Activated T-cell treated with anti-CD3 and anti-CD28 coated beads, Interleukin-2, amount 50 U/mL, for 72 hours (primary cell): ENCODE results near the gene MTFMT. TPM values are rescaled to one million over a fixed set of nuclear protein-coding genes. Genes with fewer than 3 reads are reported as not detected.
A peak's percentile ranks its signal among the peaks of the same experiment; 100 is the strongest.

ENCODE experiments used
- ATAC-seq, 2 donors: fragments of 150-1000 bp; cut with Tn5 transposase; replicated peaks in 1 of 2; 2 replicates each; pipeline ENCODE4 v1.10.0; 2021; ENCODE audit warnings: moderate library complexity in 2 of 2, mild to moderate bottlenecking in 1 of 2
- DNase-seq, 2 donors: peaks; one replicate each; pipeline ENCODE4 v3.0.0; 2021 to 2022; ENCODE audit warnings: mixed read lengths in 1 of 2
- H3K27ac Mint-ChIP-seq: one replicate; pipeline ENCODE4 v1.8.0; 2022; ENCODE audit warnings: mild to moderate bottlenecking, moderate library complexity, mixed read lengths
- H3K27me3 Mint-ChIP-seq: one replicate; pipeline ENCODE4 v1.8.0; 2022; ENCODE audit warnings: low read depth, mixed read lengths
- H3K36me3 Mint-ChIP-seq, 2 donors: one replicate each; pipeline ENCODE4 v1.8.0; 2022; ENCODE audit warnings: mixed read lengths in 2 of 2, mild to moderate bottlenecking in 1 of 2; ENCODE audit not compliant: insufficient read depth in 2 of 2
- H3K4me1 Mint-ChIP-seq: one replicate; pipeline ENCODE4 v1.8.0; 2022; ENCODE audit warnings: low read depth, mixed read lengths
- H3K4me3 Mint-ChIP-seq, 2 donors: one replicate each; pipeline ENCODE4 v1.8.0; 2022; ENCODE audit warnings: mild to moderate bottlenecking in 2 of 2, mixed read lengths in 2 of 2, moderate library complexity in 2 of 2
- H3K9me3 Mint-ChIP-seq, 2 donors: one replicate each; pipeline ENCODE4 v1.8.0; 2022; ENCODE audit warnings: mixed read lengths in 2 of 2
- total RNA-seq, 2 donors: library from RNA; stranded (reverse); gene quantifications; one replicate each; pipeline ENCODE4 v1.2.3, GENCODE V29; 2022

Gene MTFMT
- total RNA-seq, 2 donors from 2014 or later, result 12.9 to 18.2 TPM

GRCh38 chr15:65041787-65042186, 12.3 kb upstream of the MTFMT start:
- no peak overlapping the region for H3K27ac Mint-ChIP-seq
- DNase-seq (no peak), ATAC-seq (no peak)
- H3K4me3 Mint-ChIP-seq, result no peak overlapping the region
- no peaks in the 10 kb centered on the region for H3K36me3 Mint-ChIP-seq
- H3K9me3 Mint-ChIP-seq, result no peaks in the 10 kb centered on the region
- peaks cover 6% of the 10 kb centered on the region for H3K4me1 Mint-ChIP-seq
- H3K27me3 Mint-ChIP-seq, result no peaks in the 10 kb centered on the region

- no peak for ATAC-seq
Observed at GRCh38 chr15:65040461-65040860, 11.0 kb upstream of the MTFMT start.

GRCh38 chr15:65038836-65039235, 9.4 kb upstream of the MTFMT start:
- no peak overlapping the region for H3K27ac Mint-ChIP-seq
- H3K4me1 Mint-ChIP-seq, result peaks cover 6% of the 10 kb centered on the region
- H3K27me3 Mint-ChIP-seq, result no peaks in the 10 kb centered on the region
- DNase-seq (no peak), ATAC-seq (no peak)
- no peak overlapping the region for H3K4me3 Mint-ChIP-seq
- no peaks in the 10 kb centered on the region for H3K9me3 Mint-ChIP-seq
- no peaks in the 10 kb centered on the region for H3K36me3 Mint-ChIP-seq

More at GRCh38 chr15:65040461-65040860, 11.0 kb upstream of the MTFMT start:
- Mint-ChIP-seq H3K4me3 (no peak overlapping the region), H3K27ac (no peak overlapping the region), H3K36me3 (no peaks in the 10 kb centered on the region), H3K27me3 (no peaks in the 10 kb centered on the region), H3K9me3 (no peaks in the 10 kb centered on the region), H3K4me1 (peaks cover 6% of the 10 kb centered on the region)
- DNase-seq, result no peak

- ATAC-seq (no peak), DNase-seq (no peak)
- no peak overlapping the region for H3K4me3 Mint-ChIP-seq
- H3K36me3 Mint-ChIP-seq, result no peaks in the 10 kb centered on the region
- H3K27ac Mint-ChIP-seq, result no peak overlapping the region
- H3K9me3 Mint-ChIP-seq, result no peaks in the 10 kb centered on the region
- H3K27me3 Mint-ChIP-seq, result no peaks in the 10 kb centered on the region
- peaks cover 9% of the 10 kb centered on the region for H3K4me1 Mint-ChIP-seq
Observed at GRCh38 chr15:65038428-65038827, 9.0 kb upstream of the MTFMT start.

GRCh38 chr15:65037309-65037708, 7.9 kb upstream of the MTFMT start:
- no peak overlapping the region for H3K27ac Mint-ChIP-seq
- H3K9me3 Mint-ChIP-seq, result no peaks in the 10 kb centered on the region
- DNase-seq (no peak), ATAC-seq (no peak)
- no peaks in the 10 kb centered on the region for H3K36me3 Mint-ChIP-seq
- H3K4me1 Mint-ChIP-seq, result peaks cover 14% of the 10 kb centered on the region
- H3K27me3 Mint-ChIP-seq, result peaks cover 3% of the 10 kb centered on the region
- H3K4me3 Mint-ChIP-seq, result no peak overlapping the region

- ATAC-seq (no peak), DNase-seq (no peak)
- Mint-ChIP-seq H3K27ac (no peak overlapping the region), H3K4me3 (no peak overlapping the region), H3K4me1 (peaks cover 14% of the 10 kb centered on the region), H3K9me3 (no peaks in the 10 kb centered on the region), H3K27me3 (peaks cover 17% of the 10 kb centered on the region), H3K36me3 (no peaks in the 10 kb centered on the region)
Observed at GRCh38 chr15:65034719-65035118, 5.3 kb upstream of the MTFMT start.

- Mint-ChIP-seq H3K27me3 (peaks cover 17% of the 10 kb centered on the region), H3K27ac (no peak overlapping the region), H3K9me3 (no peaks in the 10 kb centered on the region), H3K4me3 (no peak overlapping the region), H3K36me3 (no peaks in the 10 kb centered on the region), H3K4me1 (peaks cover 14% of the 10 kb centered on the region)
- DNase-seq (peak in 1 of 2 donors; percentile 27), ATAC-seq (peak in 1 of 2 donors; percentile 30)
Observed at GRCh38 chr15:65033659-65034269, 4.3 kb upstream of the MTFMT start.

GRCh38 chr15:65032801-65033537, 3.5 kb upstream of the MTFMT start:
- H3K27me3 Mint-ChIP-seq, result peaks cover 17% of the 10 kb centered on the region
- peak; percentile 42 to 63 for DNase-seq
- no peak overlapping the region for H3K27ac Mint-ChIP-seq
- H3K36me3 Mint-ChIP-seq, result peaks cover 3% of the 10 kb centered on the region in 2 donors
- H3K4me3 Mint-ChIP-seq, result peak overlapping the region; percentile 35 to 43
- H3K4me1 Mint-ChIP-seq, result peaks cover 22% of the 10 kb centered on the region
- H3K9me3 Mint-ChIP-seq, result no peaks in the 10 kb centered on the region
- peak; percentile 55 to 65 for ATAC-seq

- peaks cover 27% of the 10 kb centered on the region for H3K4me1 Mint-ChIP-seq
- H3K27ac Mint-ChIP-seq, result no peak overlapping the region
- H3K4me3 Mint-ChIP-seq, result peak overlapping the region; percentile 62 to 90
- peaks cover 17% of the 10 kb centered on the region for H3K27me3 Mint-ChIP-seq
- H3K9me3 Mint-ChIP-seq, result no peaks in the 10 kb centered on the region
- ATAC-seq (no peak), DNase-seq (no peak)
- H3K36me3 Mint-ChIP-seq, result peaks cover 3 to 6% of the 10 kb centered on the region in 2 donors
Observed at GRCh38 chr15:65029736-65030208, 333 bp upstream of the MTFMT start.

- H3K4me1 Mint-ChIP-seq, result peaks cover 16% of the 10 kb centered on the region
- peaks cover 17% of the 10 kb centered on the region for H3K27me3 Mint-ChIP-seq
- DNase-seq, result peak in 1 of 2 donors; percentile 5
Observed at GRCh38 chr15:65028338-65028737, 1.1 kb downstream of the MTFMT start.

GRCh38 chr15:65027593-65027992, 1.8 kb downstream of the MTFMT start:
- DNase-seq (no peak), ATAC-seq (no peak)
- H3K27ac Mint-ChIP-seq, result no peak overlapping the region
- H3K4me1 Mint-ChIP-seq, result peaks cover 12% of the 10 kb centered on the region
- H3K4me3 Mint-ChIP-seq, result peak overlapping the region; percentile 85 to 90
- peaks cover 17% of the 10 kb centered on the region for H3K27me3 Mint-ChIP-seq
- H3K9me3 Mint-ChIP-seq, result no peaks in the 10 kb centered on the region
- H3K36me3 Mint-ChIP-seq, result peaks cover 5 to 7% of the 10 kb centered on the region in 2 donors

More at GRCh38 chr15:65028338-65028737, 1.1 kb downstream of the MTFMT start:
- peak overlapping the region; percentile 85 to 90 for H3K4me3 Mint-ChIP-seq
- no peak for ATAC-seq
- H3K9me3 Mint-ChIP-seq, result no peaks in the 10 kb centered on the region
- H3K36me3 Mint-ChIP-seq, result peaks cover 5 to 7% of the 10 kb centered on the region in 2 donors
- H3K27ac Mint-ChIP-seq, result peak overlapping the region; percentile 58

- Mint-ChIP-seq H3K27ac (no peak overlapping the region), H3K9me3 (no peaks in the 10 kb centered on the region), H3K4me1 (peaks cover 12% of the 10 kb centered on the region), H3K36me3 (peaks cover 5 to 7% of the 10 kb centered on the region in 2 donors), H3K4me3 (peak overlapping the region in 1 of 2 donors; percentile 11), H3K27me3 (peaks cover 9% of the 10 kb centered on the region)
- DNase-seq (no peak), ATAC-seq (no peak)
Observed at GRCh38 chr15:65026756-65027155, 2.7 kb downstream of the MTFMT start.

- Mint-ChIP-seq H3K36me3 (peaks cover 6 to 12% of the 10 kb centered on the region in 2 donors), H3K27me3 (no peaks in the 10 kb centered on the region), H3K9me3 (no peaks in the 10 kb centered on the region), H3K27ac (no peak overlapping the region), H3K4me3 (no peak overlapping the region), H3K4me1 (no peaks in the 10 kb centered on the region)
- no peak for ATAC-seq
- no peak for DNase-seq
Observed at GRCh38 chr15:65021488-65021887, 8.0 kb downstream of the MTFMT start.
